Activated T-cell treated with anti-CD3 and anti-CD28 coated beads for 48 hours (primary cell): Measurements from ENCODE around the gene GPC6.

ENCODE experiments used
- DNase-seq: peaks from one replicate; pipeline ENCODE4 v3.0.0-alpha.2; 2020; ENCODE audit warnings: low read depth

Gene GPC6

GRCh38 chr13:94419304-94419924 is 1192.8 kb downstream of the GPC6 start:
- no peak for DNase-seq

GRCh38 chr13:94419925-94420305 is 1193.3 kb downstream of the GPC6 start:
- DNase-seq = no peak

- DNase-seq = no peak
Measured at GRCh38 chr13:94427313-94427953, 1200.8 kb downstream of the GPC6 start.

- DNase-seq = no peak
Measured at GRCh38 chr13:94431574-94431973, 1205.0 kb downstream of the GPC6 start.

- DNase-seq = no peak
Measured at GRCh38 chr13:94431987-94432386, 1205.4 kb downstream of the GPC6 start.

GRCh38 chr13:94433055-94433961 is 1206.7 kb downstream of the GPC6 start:
- DNase-seq = no peak

- DNase-seq = no peak
Measured at GRCh38 chr13:94435604-94436226, 1209.1 kb downstream of the GPC6 start.

GRCh38 chr13:94444826-94445225 is 1218.2 kb downstream of the GPC6 start:
- no peak for DNase-seq

- DNase-seq = no peak
Measured at GRCh38 chr13:94454334-94454733, 1227.7 kb downstream of the GPC6 start.

GRCh38 chr13:94454906-94455305 is 1228.3 kb downstream of the GPC6 start:
- DNase-seq = no peak

- no peak for DNase-seq
Measured at GRCh38 chr13:94455414-94455813, 1228.8 kb downstream of the GPC6 start.
